Effector memory CD4-positive, alpha-beta T cell (primary cell): Measurements from ENCODE around the gene KCNQ2.

Experiments
- DNase-seq, 3 donors: peaks; one replicate each; pipeline ENCODE4 v3.0.0-alpha.2; 2020
- H3K27ac ChIP-seq: 2 replicates; pipeline ENCODE4 v1.7.0; 2013; ENCODE audit warnings: mild to moderate bottlenecking, low read length, moderate library complexity; ENCODE audit not compliant: insufficient read depth, poor library complexity, severe bottlenecking
- H3K27me3 ChIP-seq: replicated peaks from 2 replicates; pipeline ENCODE4 v1.7.0; 2013; ENCODE audit warnings: mild to moderate bottlenecking, low read length; ENCODE audit not compliant: insufficient read depth, control insufficient read depth, poor library complexity, severe bottlenecking
- H3K36me3 ChIP-seq: 2 replicates; pipeline ENCODE4 v1.7.0; 2013; ENCODE audit warnings: mild to moderate bottlenecking, low read length, moderate library complexity; ENCODE audit not compliant: control insufficient read depth, insufficient read depth
- H3K4me1 ChIP-seq: 2 replicates; pipeline ENCODE4 v1.7.0; 2013; ENCODE audit warnings: low read length, mild to moderate bottlenecking; ENCODE audit not compliant: control insufficient read depth, insufficient read depth, poor library complexity, severe bottlenecking
- H3K4me3 ChIP-seq: 2 replicates; pipeline ENCODE4 v1.7.0; 2013; ENCODE audit warnings: low read length, low read depth, mild to moderate bottlenecking; ENCODE audit not compliant: insufficient read depth, poor library complexity, severe bottlenecking
- H3K9me3 ChIP-seq: 2 replicates; pipeline ENCODE4 v1.7.0; 2013; ENCODE audit warnings: mild to moderate bottlenecking, low read length, moderate library complexity; ENCODE audit not compliant: control insufficient read depth

The KCNQ2 gene

DNA sequence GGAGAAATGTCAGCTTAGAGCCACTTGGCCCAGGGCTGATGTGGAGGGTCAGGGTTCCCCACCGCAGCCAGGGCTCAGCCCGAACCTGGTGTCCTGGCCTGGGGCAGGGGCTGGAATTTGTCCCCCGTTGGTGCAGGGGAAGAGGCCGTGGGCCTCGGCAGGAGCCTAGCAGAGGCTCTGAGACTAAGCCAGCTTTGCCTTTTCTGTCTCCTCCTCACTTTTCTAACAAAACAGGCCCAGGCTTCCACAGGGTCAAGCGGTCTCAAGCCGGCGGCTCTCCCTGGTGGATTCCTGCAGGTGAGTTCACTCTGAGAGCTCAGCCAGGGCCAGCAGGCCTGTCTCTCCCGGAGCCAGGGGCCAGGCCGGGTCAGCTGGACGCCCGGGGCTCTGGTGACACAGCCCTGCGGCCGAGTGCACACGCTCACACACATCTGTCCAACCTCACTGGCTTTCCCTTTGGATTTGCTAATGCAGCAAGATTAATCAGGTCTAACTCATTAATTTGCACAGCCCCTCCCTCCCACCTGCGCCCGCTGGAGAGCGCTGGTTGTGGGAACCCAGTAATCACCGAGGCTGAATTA is 108.4 kb downstream of the KCNQ2 start:
- DNase-seq, result no peak
- Histone ChIP-seq H3K9me3 (no peaks in the 10 kb centered on the region), H3K4me3 (no peak overlapping the region), H3K27me3 (peaks cover 24% of the 10 kb centered on the region), H3K4me1 (peaks cover 5% of the 10 kb centered on the region), H3K36me3 (no peaks in the 10 kb centered on the region), H3K27ac (no peak overlapping the region)

DNA sequence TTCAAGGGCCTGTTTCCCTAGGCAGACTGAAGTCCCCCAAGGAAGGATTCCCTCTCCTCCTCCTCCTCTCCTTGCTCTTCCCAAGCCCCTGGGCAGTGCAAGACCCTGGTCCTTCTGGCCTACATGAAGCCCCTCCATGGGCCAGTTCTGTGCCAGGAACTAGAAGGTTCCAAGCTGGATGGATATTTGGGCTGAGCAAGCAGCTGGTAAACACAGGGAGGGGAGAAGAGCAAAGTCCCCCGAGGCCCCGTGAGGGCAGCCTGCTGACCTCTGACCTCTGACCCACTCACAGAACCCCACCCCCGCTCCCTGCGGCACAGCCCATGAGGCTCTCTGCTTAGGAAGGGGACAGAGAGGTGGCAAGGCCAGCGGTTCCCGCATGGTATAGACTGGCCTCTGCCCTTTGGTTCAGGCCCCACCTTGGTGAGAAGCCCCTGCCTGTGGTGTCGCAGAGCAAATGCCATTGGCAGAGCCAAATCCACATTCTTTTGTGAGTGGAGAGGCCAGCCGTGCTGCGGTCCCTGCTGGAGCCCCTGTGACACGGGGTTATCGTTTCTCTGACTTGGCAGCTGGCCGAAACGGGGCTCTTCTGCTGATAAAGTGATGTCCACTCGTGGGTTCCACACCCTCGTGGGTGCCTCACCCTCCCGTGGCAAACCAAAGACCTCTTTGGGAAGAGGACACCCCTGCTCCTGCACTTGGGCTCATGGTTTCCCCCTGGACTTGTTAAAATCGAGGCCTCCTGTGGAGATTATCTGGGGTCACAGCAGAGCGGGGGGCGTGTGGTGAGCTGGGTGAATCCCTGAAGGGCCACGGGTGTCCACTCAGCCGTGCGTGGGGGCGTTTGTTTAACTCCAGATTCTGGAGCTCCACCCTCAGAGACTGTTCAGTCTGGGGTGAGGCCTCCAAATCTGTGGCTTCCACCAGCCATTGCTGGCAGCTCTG is 109.2 kb downstream of the KCNQ2 start:
- Histone ChIP-seq H3K27me3 (peaks cover 24% of the 10 kb centered on the region), H3K4me1 (peaks cover 5% of the 10 kb centered on the region), H3K27ac (no peak overlapping the region), H3K4me3 (no peak overlapping the region), H3K36me3 (no peaks in the 10 kb centered on the region), H3K9me3 (no peaks in the 10 kb centered on the region)
- DNase-seq, result no peak

DNA sequence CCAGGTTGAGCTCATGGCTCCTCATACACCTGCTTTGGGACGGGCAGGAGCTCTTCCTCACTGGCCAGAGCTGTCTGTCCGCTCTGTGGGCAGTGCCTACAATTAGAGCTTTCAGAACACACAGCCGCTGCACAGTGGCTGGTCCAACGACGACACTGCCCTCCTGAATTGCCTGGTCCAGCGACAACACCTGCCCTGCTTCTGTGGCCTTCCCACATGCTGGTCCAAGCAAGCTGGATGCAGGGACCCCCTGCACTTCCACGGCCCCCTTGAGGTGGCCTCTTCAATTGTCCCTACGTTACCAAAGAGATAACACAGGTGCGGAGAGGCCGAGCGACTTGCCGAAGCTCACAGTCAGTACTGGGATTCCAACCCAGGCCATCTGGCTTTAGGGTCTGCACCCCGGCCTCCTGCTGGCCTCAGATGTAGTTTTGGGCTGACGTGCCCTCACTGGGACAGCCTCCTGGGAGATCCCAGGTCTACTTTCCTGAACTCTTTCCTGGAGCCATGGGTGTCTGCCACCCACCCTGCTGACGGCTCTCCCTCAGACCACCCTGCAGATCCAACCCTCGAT is 109.9 kb downstream of the KCNQ2 start:
- Histone ChIP-seq H3K4me1 (peaks cover 5% of the 10 kb centered on the region), H3K27me3 (peaks cover 24% of the 10 kb centered on the region), H3K27ac (no peak overlapping the region), H3K9me3 (no peaks in the 10 kb centered on the region), H3K4me3 (no peak overlapping the region), H3K36me3 (no peaks in the 10 kb centered on the region)
- no peak for DNase-seq

DNA sequence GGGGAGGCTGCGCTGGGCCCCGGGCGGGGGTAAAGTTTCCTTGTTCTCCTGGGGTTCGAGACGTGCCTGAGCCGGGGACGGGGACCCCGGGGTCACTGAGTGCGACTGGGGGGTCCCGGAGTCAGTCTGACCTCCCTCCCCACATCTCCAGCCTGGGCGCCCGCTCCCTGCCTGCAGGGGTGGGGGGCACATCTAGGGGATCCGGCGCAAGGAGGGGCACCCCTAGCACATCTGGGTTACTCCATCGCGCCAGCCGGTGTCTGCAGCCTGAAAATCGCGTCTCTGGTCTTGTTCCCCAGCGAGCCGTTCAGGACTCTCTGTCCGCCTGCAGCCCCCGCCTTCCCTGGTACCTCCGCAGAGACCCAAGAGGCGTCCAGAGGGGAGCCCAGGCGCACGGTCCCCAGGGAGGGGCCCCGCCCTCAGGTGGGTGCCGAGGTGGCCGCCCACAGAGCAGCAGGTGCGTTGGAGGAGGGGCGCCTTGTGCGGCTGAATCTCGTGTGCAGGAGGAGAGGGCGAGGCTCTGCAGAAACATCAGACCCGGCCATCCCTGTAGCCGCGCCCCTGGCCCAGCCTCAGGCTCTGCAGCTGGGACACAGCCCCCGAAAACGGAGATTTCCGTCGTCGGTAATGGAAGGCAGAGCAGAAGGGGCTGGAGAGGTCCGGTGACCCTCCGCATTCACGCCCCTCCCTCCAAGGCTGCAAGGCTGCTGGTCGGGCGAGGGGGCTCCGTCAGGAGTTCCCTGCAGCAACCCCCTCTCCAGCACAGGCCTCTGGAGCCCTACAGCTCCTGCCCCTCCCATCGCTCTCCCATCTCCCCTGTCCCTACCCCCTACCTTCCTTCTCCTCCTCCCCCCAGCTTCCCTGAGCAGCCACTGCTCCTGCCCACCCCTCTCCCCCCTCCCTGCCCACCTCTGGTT is 110.7 kb downstream of the KCNQ2 start:
- peaks cover 5% of the 10 kb centered on the region for H3K4me1 ChIP-seq
- H3K4me3 ChIP-seq, result no peak overlapping the region
- peaks cover 24% of the 10 kb centered on the region for H3K27me3 ChIP-seq
- no peak overlapping the region for H3K27ac ChIP-seq
- no peak for DNase-seq
- no peaks in the 10 kb centered on the region for H3K9me3 ChIP-seq
- H3K36me3 ChIP-seq, result no peaks in the 10 kb centered on the region

DNA sequence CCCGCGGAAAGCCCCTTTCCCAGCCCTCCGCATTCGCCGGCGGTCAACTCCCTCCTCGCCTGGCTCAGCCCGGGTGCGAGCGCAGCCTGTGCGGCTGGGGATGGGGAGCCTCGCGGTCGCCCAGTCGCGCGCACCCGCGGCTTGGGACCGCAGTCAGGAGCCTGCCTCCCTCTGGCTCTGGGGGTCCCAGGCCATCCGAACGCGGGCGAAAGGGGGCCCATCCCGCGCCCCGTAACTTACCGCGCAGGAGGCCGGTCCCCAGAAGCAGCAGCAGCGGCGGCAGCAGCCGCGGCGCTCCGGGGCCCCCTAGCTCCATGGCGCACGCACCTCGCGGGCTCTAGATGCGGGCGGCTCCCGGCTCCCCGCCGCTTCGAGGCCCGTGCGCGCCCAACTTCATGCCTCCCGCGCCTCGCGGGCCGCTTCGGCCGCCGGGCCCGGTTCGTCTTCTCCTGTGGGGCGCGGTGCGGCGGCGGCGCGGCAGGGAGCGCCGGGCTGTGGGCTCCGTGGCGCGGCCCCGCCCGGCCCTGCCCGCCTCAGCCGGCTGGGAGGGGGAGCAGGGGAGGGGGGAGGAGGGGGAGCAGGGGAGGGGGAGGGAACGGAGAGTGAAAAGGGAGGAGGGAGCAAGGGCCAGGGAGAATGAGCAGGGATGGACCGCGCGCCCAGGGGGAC is 111.5 kb downstream of the KCNQ2 start, which contains the start of gene CHRNA4:
Gene CHRNA4 (minus strand): TSS at position 500 of the 669 bp plus-strand sequence. CDS start 184 bp downstream, at position 316.
- H3K36me3 ChIP-seq, result no peaks in the 10 kb centered on the region
- H3K9me3 ChIP-seq, result no peaks in the 10 kb centered on the region
- no peak within 1 kb of the TSS for H3K27ac ChIP-seq
- H3K4me1 ChIP-seq, result peaks cover 5% of the 10 kb centered on the region
- peaks cover 24% of the 10 kb centered on the region for H3K27me3 ChIP-seq
- no peak for DNase-seq
- no peak within 1 kb of the TSS for H3K4me3 ChIP-seq

DNA sequence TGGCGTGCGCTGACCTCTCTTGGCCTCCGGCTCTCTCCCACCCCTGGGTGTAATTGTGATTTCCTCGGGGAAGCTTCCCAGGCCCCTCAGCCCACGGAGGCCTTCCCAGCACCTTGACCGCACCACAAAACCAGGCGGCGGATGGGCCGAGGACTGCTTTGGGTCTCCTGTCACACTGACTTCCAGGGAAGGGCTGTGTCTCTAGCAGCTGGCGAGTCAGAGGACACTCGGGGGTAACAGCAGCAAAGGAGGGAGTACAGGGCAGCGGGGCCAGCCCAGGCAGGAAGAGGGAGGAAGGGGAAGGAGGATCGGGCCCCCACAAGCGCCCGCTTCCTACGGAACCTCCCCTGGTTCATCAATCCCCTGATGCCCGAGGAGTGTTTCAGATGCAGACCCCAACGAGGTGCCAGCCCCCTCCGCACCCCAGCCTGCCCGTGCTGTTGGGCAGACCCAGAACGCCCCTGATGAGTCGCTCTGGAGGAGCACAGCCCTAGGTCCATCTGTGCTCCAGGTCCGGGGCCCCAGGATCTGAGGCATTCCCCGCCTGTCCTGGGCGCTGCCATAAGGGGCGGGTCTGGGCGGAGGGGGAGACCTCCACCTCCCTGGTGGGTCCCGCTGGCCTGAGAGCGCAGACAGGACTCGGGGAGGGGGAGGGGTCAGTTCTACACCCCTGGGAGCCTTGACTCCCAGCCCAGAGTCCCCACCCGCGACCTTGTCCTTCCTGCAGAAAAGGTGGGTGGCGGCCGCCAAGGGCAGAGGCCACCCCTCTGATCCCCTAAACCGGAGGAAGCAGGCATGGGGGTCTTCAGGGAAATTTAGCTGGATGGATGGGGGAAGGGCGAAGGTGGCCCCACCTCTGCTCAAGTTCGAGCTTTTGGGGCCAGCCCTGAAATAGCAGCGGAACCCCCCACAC is 112.3 kb downstream of the KCNQ2 start:
- H3K36me3 ChIP-seq, result no peaks in the 10 kb centered on the region
- H3K4me3 ChIP-seq, result no peak overlapping the region

DNA sequence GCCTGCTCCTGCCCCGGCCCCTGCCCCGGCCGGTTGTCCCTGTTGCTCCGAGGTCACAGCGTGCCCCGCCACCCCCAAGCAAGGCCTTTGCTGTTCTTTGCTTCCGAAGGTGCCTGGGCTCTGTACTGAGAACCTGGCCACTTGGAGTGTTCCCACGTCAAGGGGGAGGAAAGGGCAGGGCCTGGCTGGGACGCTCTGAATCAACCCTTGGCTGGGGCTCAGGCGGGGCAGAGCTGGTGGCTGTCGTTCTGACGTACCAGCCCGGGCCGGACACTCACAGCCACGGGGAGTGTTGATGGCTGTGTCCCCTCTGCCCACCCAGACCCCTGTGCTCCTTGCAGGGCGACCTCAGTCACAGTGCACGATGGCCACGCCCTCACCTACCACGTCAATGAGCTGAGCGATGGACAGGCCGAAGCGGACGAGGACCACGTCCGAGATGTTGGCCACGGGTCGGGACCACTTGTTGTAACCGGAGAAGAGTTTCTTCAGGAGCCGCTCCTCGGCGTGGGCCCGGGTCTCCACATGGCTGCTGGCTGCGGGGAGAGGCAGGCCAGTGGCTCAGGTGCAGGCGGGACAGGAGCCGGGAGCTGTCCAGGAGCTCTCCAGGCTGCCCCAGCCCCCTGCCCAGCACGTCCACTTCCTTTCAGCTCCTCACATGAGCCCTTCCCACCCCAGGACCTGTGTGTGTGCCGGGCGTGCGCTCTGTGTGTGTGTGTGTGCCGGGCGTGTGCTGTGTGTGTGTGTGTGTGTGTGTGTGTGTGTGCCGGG is 113.1 kb downstream of the KCNQ2 start:
- Histone ChIP-seq H3K4me1 (peaks cover 5% of the 10 kb centered on the region), H3K27me3 (peaks cover 20% of the 10 kb centered on the region), H3K4me3 (no peak overlapping the region), H3K36me3 (no peaks in the 10 kb centered on the region), H3K27ac (no peak overlapping the region), H3K9me3 (no peaks in the 10 kb centered on the region)
- DNase-seq, result no peak

More for the DNA sequence above, 112.3 kb downstream of the KCNQ2 start:
- H3K4me1 ChIP-seq, result peaks cover 5% of the 10 kb centered on the region
- H3K27ac ChIP-seq, result no peak overlapping the region
- H3K27me3 ChIP-seq, result peaks cover 24% of the 10 kb centered on the region
- no peaks in the 10 kb centered on the region for H3K9me3 ChIP-seq
- DNase-seq, result no peak
